Mesothelial cell of epicardium (in vitro differentiated cells): ENCODE data around the gene S100PBP. TPM values are rescaled to one million over a fixed set of nuclear protein-coding genes. Genes with fewer than 3 reads are reported as not detected.
"Not testable (repeated sequence)": the region's sequence is repeated elsewhere in the genome, so short reads cannot be mapped to it uniquely, and the experiment has no call there.

Source experiments
- DNase-seq, 2 experiments: peaks; one replicate each; pipeline ENCODE4 v3.0.0; 2021; ENCODE audit warnings: low spot score in 2 of 2; ENCODE audit not compliant: unreplicated experiment in 2 of 2
- H3K27ac Mint-ChIP-seq: 2 replicates; pipeline ENCODE4 v1.8.0; 2021; ENCODE audit warnings: mixed read lengths
- H3K27me3 Mint-ChIP-seq: 2 replicates; pipeline ENCODE4 v1.8.0; 2021; ENCODE audit warnings: low read depth, mixed read lengths
- H3K36me3 Mint-ChIP-seq: 2 replicates; pipeline ENCODE4 v1.8.0; 2021; ENCODE audit warnings: mixed read lengths
- H3K4me1 Mint-ChIP-seq: 2 replicates; pipeline ENCODE4 v1.8.0; 2021; ENCODE audit warnings: mixed read lengths
- H3K4me3 Mint-ChIP-seq: 2 replicates; pipeline ENCODE4 v1.8.0; 2021; ENCODE audit warnings: mild to moderate bottlenecking, moderate library complexity, mixed read lengths
- H3K9me3 Mint-ChIP-seq: 2 replicates; pipeline ENCODE4 v1.8.0; 2021; ENCODE audit warnings: mixed read lengths
- CTCF ChIP-seq: fragments of 200-600 bp; sonication (generic); IDR thresholded peaks from one replicate; pipeline ENCODE4 v1.5.0; 2021; ENCODE audit warnings: antibody characterized with exemption; ENCODE audit not compliant: unreplicated experiment
- total RNA-seq: library from RNA; stranded (reverse); gene quantifications from 3 replicates; pipeline ENCODE4 v1.2.1, GENCODE V29; 2021

The S100PBP gene
- total RNA-seq, 1 donor from 2014 or later: 66.8 TPM

GRCh38 chr1:32901823-32902534 is 84.5 kb downstream of the S100PBP start:
- Mint-ChIP-seq H3K27ac (peak overlapping the region; percentile 39), H3K4me3 (peak overlapping the region; percentile 78), H3K4me1 (peaks cover 14% of the 10 kb centered on the region), H3K27me3 (no peaks in the 10 kb centered on the region), H3K36me3 (no peaks in the 10 kb centered on the region), H3K9me3 (no peaks in the 10 kb centered on the region)
- DNase-seq: no peak
- TF ChIP-seq CTCF: no peak

GRCh38 chr1:32902535-32902920 is 85.1 kb downstream of the S100PBP start:
- no peaks in the 10 kb centered on the region for H3K27me3 Mint-ChIP-seq
- H3K4me3 Mint-ChIP-seq: peak overlapping the region; percentile 61
- TF ChIP-seq CTCF: no peak
- H3K9me3 Mint-ChIP-seq: no peaks in the 10 kb centered on the region
- H3K27ac Mint-ChIP-seq: no peak overlapping the region
- DNase-seq: no peak
- peaks cover 11% of the 10 kb centered on the region for H3K4me1 Mint-ChIP-seq
- no peaks in the 10 kb centered on the region for H3K36me3 Mint-ChIP-seq

GRCh38 chr1:32903991-32904785 is 86.7 kb downstream of the S100PBP start:
- no peaks in the 10 kb centered on the region for H3K9me3 Mint-ChIP-seq
- no peak for DNase-seq
- H3K4me1 Mint-ChIP-seq: peaks cover 11% of the 10 kb centered on the region
- no peak overlapping the region for H3K27ac Mint-ChIP-seq
- H3K4me3 Mint-ChIP-seq: no peak overlapping the region
- H3K36me3 Mint-ChIP-seq: no peaks in the 10 kb centered on the region
- no peaks in the 10 kb centered on the region for H3K27me3 Mint-ChIP-seq
- no peak for TF ChIP-seq CTCF

- TF ChIP-seq CTCF: no peak
- Mint-ChIP-seq H3K9me3 (no peaks in the 10 kb centered on the region), H3K4me1 (peaks cover 11% of the 10 kb centered on the region)
These were observed 87.3 kb downstream of the S100PBP start for GRCh38 chr1:32904797-32905196.

GRCh38 chr1:32905588-32905987 is 88.1 kb downstream of the S100PBP start:
- H3K27ac Mint-ChIP-seq: not testable (repeated sequence)

More at GRCh38 chr1:32904797-32905196, 87.3 kb downstream of the S100PBP start:
- Mint-ChIP-seq H3K36me3 (no peaks in the 10 kb centered on the region), H3K27ac (no peak overlapping the region), H3K27me3 (no peaks in the 10 kb centered on the region), H3K4me3 (no peak overlapping the region)
- no peak for DNase-seq

GRCh38 chr1:32906654-32907053 is 89.2 kb downstream of the S100PBP start:
- no peak for DNase-seq
- H3K36me3 Mint-ChIP-seq: no peaks in the 10 kb centered on the region
- no peaks in the 10 kb centered on the region for H3K27me3 Mint-ChIP-seq

More at GRCh38 chr1:32905588-32905987, 88.1 kb downstream of the S100PBP start:
- H3K9me3 Mint-ChIP-seq, H3K27me3 Mint-ChIP-seq, DNase-seq, H3K4me1 Mint-ChIP-seq, H3K36me3 Mint-ChIP-seq, H3K4me3 Mint-ChIP-seq: not testable (repeated sequence)

More at GRCh38 chr1:32906654-32907053, 89.2 kb downstream of the S100PBP start:
- no peak for TF ChIP-seq CTCF
- H3K9me3 Mint-ChIP-seq: peaks cover 5% of the 10 kb centered on the region
- peaks cover 4% of the 10 kb centered on the region for H3K4me1 Mint-ChIP-seq
- no peak overlapping the region for H3K4me3 Mint-ChIP-seq
- no peak overlapping the region for H3K27ac Mint-ChIP-seq
